GM23248 (cell line): Measurements from ENCODE around the gene CNTN1.

Source experiments
- EZH2 ChIP-seq: fragments of 200-600 bp; sonication (generic); IDR thresholded peaks from 2 replicates; pipeline ENCODE4 v1.6.1; 2018; ENCODE audit warnings: antibody characterized with exemption, mild to moderate bottlenecking; ENCODE audit not compliant: insufficient read depth, poor library complexity, severe bottlenecking
- EZH2phosphoT487 ChIP-seq: fragments of 200-600 bp; sonication (generic); IDR thresholded peaks from 2 replicates; pipeline ENCODE4 v1.6.1; 2018; ENCODE audit warnings: antibody characterized with exemption, moderate library complexity, mild to moderate bottlenecking, low read depth; ENCODE audit not compliant: insufficient read depth

- TF ChIP-seq EZH2 (no peak), EZH2phosphoT487 (no peak)
These were observed 342.4 kb downstream of the CNTN1 start for GRCh38 chr12:41034686-41035085.
